Measurements from ENCODE around the gene CCL2.

The CCL2 gene

DNA sequence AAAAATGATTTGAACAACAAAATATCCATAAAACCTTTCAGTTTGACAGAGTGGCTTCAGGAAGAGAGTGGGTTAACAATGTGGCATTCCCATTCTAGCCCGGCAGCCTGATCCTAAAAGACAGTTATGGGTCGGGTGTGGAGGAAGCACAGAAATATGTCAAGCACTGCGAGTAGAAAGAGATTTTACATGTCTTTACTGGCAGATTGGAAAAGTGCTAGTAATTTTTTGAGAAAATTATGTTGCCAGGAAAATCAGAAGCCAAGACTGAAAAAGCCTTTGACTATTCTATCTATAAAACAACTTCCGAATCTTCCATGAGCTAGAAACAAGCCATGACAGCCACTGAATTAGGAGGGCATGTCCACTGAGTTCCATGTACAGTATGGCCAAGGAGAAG lies 5.8 kb downstream of the CCL2 start:
- intact Hi-C loops (cut with micrococcal nuclease): loop anchor here (5.0 kb wide), 1 partner anchor 41 kb away; no protein-coding TSS in a partner anchor
- no peaks in the 10 kb centered on the region for H3K36me3 Mint-ChIP-seq (ENCODE audit: low read depth)
- no peak overlapping the region for H3K27ac Mint-ChIP-seq
- peaks cover 38% of the 10 kb centered on the region for H3K27me3 Mint-ChIP-seq
- no peak overlapping the region for H3K4me3 Mint-ChIP-seq
- no peaks in the 10 kb centered on the region for H3K9me3 Mint-ChIP-seq
- peaks cover 57% of the 10 kb centered on the region for H3K4me1 Mint-ChIP-seq (ENCODE audit: low read depth)

GRCh38 chr17:34261568-34262337 lies 6.7 kb downstream of the CCL2 start:
- intact Hi-C loops (cut with micrococcal nuclease): loop anchor here (5.0 kb wide), 1 partner anchor 41 kb away; no protein-coding TSS in a partner anchor
- Mint-ChIP-seq H3K4me1 (ENCODE audit: low read depth) (peaks cover 57% of the 10 kb centered on the region), H3K9me3 (no peaks in the 10 kb centered on the region), H3K27me3 (peaks cover 30% of the 10 kb centered on the region), H3K4me3 (no peak overlapping the region), H3K27ac (no peak overlapping the region), H3K36me3 (ENCODE audit: low read depth) (no peaks in the 10 kb centered on the region)

GRCh38 chr17:34265711-34266110 lies 10.6 kb downstream of the CCL2 start:
- H3K4me1 Mint-ChIP-seq (ENCODE audit: low read depth): peaks cover 51% of the 10 kb centered on the region
- no peaks in the 10 kb centered on the region for H3K36me3 Mint-ChIP-seq (ENCODE audit: low read depth)
- H3K27ac Mint-ChIP-seq: peak overlapping the region; percentile 82
- no peaks in the 10 kb centered on the region for H3K9me3 Mint-ChIP-seq
- peak overlapping the region; percentile 14 for H3K4me3 Mint-ChIP-seq
- intact Hi-C loops (cut with micrococcal nuclease): no loop called here
- peaks cover 23% of the 10 kb centered on the region for H3K27me3 Mint-ChIP-seq

DNA sequence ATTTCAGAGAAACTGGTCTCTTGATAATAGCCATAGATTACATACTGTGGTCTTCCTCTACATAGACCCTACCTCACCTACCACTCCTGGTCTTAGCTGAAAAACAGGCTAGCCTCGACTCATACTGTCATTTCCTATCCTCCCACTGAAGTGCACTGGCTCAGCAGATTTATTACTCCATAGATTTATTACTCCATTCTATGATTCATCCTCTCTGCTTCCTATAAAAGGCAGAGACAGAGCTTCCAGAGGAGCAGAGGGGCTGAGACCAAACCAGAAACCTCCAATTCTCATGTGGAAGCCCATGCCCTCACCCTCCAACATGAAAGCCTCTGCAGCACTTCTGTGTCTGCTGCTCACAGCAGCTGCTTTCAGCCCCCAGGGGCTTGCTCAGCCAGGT lies 14.9 kb downstream of the CCL2 start, which contains the start of gene CCL7:
Gene CCL7, plus strand, starts transcription at position 253 of the 400 bp plus-strand sequence. Its CDS starts 70 bp downstream, at position 323.
- H3K36me3 Mint-ChIP-seq (ENCODE audit: low read depth): no peaks in the 10 kb centered on the region
- peaks cover 34% of the 10 kb centered on the region for H3K4me1 Mint-ChIP-seq (ENCODE audit: low read depth)
- H3K9me3 Mint-ChIP-seq: no peaks in the 10 kb centered on the region
- intact Hi-C loops (cut with micrococcal nuclease): no loop called here
- H3K27ac Mint-ChIP-seq: no peak within 1 kb of the TSS
- H3K27me3 Mint-ChIP-seq: peaks cover 38% of the 10 kb centered on the region
- H3K4me3 Mint-ChIP-seq: no peak within 1 kb of the TSS

GRCh38 chr17:34275881-34276280 lies 20.8 kb downstream of the CCL2 start:
- Mint-ChIP-seq H3K27ac (no peak overlapping the region), H3K4me1 (ENCODE audit: low read depth) (peaks cover 8% of the 10 kb centered on the region), H3K9me3 (no peaks in the 10 kb centered on the region), H3K27me3 (peaks cover 47% of the 10 kb centered on the region), H3K36me3 (ENCODE audit: low read depth) (no peaks in the 10 kb centered on the region), H3K4me3 (no peak overlapping the region)
- intact Hi-C loops (cut with micrococcal nuclease): no loop called here

DNA sequence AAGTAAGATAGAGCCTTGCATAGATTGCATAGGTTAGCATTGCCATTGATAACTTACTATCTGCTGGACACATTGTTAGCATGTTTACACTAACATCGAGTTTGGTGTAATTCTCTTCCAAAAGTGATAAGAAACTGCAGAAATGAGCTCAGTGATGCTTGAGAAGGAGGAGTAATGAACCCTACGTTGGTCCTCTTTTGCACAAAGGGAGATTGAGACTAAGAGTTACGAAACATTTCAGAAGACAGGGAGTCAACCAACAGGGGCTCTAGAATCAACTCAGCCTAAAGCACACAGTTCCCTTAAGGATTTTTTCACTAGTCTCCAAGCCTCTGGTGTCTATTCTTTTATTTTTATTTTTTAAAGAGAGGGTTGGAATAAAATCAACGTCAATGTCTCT lies 21.7 kb downstream of the CCL2 start:
- intact Hi-C loops (cut with micrococcal nuclease): no loop called here
- Mint-ChIP-seq H3K4me1 (ENCODE audit: low read depth) (peaks cover 8% of the 10 kb centered on the region), H3K36me3 (ENCODE audit: low read depth) (no peaks in the 10 kb centered on the region), H3K27ac (no peak overlapping the region), H3K9me3 (no peaks in the 10 kb centered on the region), H3K4me3 (no peak overlapping the region), H3K27me3 (peaks cover 49% of the 10 kb centered on the region)

GRCh38 chr17:34283571-34283970 lies 28.5 kb downstream of the CCL2 start:
- Mint-ChIP-seq H3K27me3 (peaks cover 67% of the 10 kb centered on the region), H3K36me3 (ENCODE audit: low read depth) (no peaks in the 10 kb centered on the region), H3K4me3 (no peak overlapping the region), H3K9me3 (no peaks in the 10 kb centered on the region), H3K27ac (no peak overlapping the region), H3K4me1 (ENCODE audit: low read depth) (peaks cover 8% of the 10 kb centered on the region)
- intact Hi-C loops (cut with micrococcal nuclease): no loop called here

DNA sequence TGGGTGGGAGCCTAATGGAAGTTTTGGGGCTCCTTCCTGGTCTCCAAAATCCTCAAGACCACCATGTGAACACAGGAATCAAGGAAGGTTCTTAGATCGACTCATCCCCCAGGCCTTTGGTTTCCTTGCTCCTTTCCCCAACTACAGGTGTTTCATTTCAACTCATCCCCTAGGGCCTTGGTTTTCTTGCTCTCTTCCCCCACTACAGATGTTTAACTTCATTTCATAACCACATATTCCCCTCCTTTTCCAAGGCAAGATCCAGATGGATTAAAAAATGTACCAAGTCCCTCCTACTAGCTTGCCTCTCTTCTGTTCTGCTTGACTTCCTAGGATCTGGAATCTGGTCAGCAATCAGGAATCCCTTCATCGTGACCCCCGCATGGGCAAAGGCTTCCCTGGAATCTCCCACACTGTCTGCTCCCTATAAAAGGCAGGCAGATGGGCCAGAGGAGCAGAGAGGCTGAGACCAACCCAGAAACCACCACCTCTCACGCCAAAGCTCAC lies 30.3 kb downstream of the CCL2 start, which contains the start of gene CCL11:
Gene CCL11, plus strand, starts transcription at position 457 of the 507 bp plus-strand sequence. CDS start 67 bp downstream, outside the sequence.
- Mint-ChIP-seq H3K27me3 (peaks cover 74% of the 10 kb centered on the region), H3K27ac (peak within 1 kb of the TSS; percentile 37), H3K9me3 (no peaks in the 10 kb centered on the region), H3K4me3 (no peak within 1 kb of the TSS), H3K36me3 (ENCODE audit: low read depth) (no peaks in the 10 kb centered on the region), H3K4me1 (ENCODE audit: low read depth) (peaks cover 8% of the 10 kb centered on the region)
- intact Hi-C loops (cut with micrococcal nuclease): no loop called here

DNA sequence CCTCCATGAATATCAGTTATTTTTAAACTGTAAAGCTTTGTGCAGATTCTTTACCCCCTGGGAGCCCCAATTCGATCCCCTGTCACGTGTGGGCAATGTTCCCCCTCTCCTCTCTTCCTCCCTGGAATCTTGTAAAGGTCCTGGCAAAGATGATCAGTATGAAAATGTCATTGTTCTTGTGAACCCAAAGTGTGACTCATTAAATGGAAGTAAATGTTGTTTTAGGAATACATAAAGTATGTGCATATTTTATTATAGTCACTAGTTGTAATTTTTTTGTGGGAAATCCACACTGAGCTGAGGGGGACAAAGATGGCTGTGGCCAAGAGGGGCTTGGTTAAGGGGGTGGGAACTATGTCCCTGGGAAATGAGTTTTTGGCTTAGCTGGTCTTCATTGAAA lies 32.8 kb downstream of the CCL2 start:
- no peak overlapping the region for H3K4me3 Mint-ChIP-seq
- no peaks in the 10 kb centered on the region for H3K36me3 Mint-ChIP-seq (ENCODE audit: low read depth)
- intact Hi-C loops (cut with micrococcal nuclease): no loop called here
- H3K4me1 Mint-ChIP-seq (ENCODE audit: low read depth): peaks cover 8% of the 10 kb centered on the region
- H3K27me3 Mint-ChIP-seq: peaks cover 57% of the 10 kb centered on the region
- no peaks in the 10 kb centered on the region for H3K9me3 Mint-ChIP-seq
- no peak overlapping the region for H3K27ac Mint-ChIP-seq

DNA sequence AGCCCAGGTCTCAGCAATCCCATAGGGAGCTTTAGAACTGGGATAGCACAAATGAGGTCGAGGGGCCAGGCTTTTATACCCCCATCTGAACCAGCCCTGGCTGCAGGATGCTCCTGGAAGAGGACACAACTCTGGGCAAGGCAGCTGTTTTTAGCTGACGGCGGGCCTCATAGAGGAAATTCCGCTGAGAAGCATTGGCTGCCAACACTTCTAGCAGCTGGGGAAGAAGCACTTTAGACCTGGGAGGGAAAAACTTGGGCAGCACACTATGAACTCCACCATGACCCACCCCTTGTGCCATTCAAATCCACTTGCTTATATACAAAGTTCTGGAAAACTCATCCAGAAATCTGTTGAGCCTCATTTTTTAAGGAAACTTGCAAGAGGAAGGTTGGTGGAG lies 35.5 kb downstream of the CCL2 start:
- H3K4me3 Mint-ChIP-seq: no peak overlapping the region
- intact Hi-C loops (cut with micrococcal nuclease): no loop called here
- H3K27me3 Mint-ChIP-seq: peaks cover 51% of the 10 kb centered on the region
- no peaks in the 10 kb centered on the region for H3K9me3 Mint-ChIP-seq
- H3K27ac Mint-ChIP-seq: no peak overlapping the region
- peaks cover 6% of the 10 kb centered on the region for H3K4me1 Mint-ChIP-seq (ENCODE audit: low read depth)
- H3K36me3 Mint-ChIP-seq (ENCODE audit: low read depth): no peaks in the 10 kb centered on the region

- intact Hi-C loops (cut with micrococcal nuclease): no loop called here
- Mint-ChIP-seq H3K4me1 (ENCODE audit: low read depth) (no peaks in the 10 kb centered on the region), H3K27ac (no peak overlapping the region), H3K4me3 (no peak overlapping the region), H3K27me3 (peaks cover 43% of the 10 kb centered on the region), H3K9me3 (no peaks in the 10 kb centered on the region), H3K36me3 (ENCODE audit: low read depth) (no peaks in the 10 kb centered on the region)
These were observed 36.8 kb downstream of the CCL2 start for GRCh38 chr17:34291721-34292348.

- intact Hi-C loops (cut with micrococcal nuclease): no loop called here
- H3K4me3 Mint-ChIP-seq: no peak overlapping the region
These were observed 43.9 kb downstream of the CCL2 start for GRCh38 chr17:34299027-34299426.

DNA sequence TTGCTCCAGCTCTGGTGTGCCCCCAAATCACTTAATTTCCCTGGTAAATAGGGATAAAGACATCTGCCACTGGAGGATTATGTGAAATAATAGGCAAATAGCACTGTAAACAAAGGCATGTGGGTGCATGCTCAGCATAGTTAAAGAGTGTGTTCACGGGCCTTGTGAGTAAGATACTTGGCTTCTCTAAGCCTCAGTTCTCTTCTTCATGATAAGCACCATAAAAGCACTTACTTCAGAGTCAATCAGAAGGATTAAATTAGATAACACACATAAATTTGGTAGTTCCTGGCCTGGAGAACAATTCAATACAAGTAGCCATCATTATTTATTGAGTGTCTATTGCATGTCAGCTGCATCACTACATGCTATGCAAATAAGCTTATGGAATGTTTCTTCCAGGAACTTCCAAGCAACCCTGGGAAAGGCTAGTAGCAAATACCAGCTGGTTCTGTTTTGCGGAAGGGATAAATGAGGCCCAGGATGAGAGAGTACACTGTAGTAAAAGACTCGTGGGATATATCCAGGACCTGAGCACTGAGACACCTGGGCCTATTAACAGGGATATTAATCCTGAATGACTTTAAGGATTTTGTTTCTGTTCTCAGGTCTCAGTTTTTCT lies 45.0 kb downstream of the CCL2 start:
- Mint-ChIP-seq H3K4me1 (ENCODE audit: low read depth) (peaks cover 69% of the 10 kb centered on the region), H3K4me3 (no peak overlapping the region), H3K36me3 (ENCODE audit: low read depth) (no peaks in the 10 kb centered on the region), H3K9me3 (no peaks in the 10 kb centered on the region), H3K27ac (peak overlapping the region; percentile 25), H3K27me3 (peaks cover 19% of the 10 kb centered on the region)
- intact Hi-C loops (cut with micrococcal nuclease): loop anchor here (5.0 kb wide), 1 partner anchor 38 kb away; no protein-coding TSS in a partner anchor

More at GRCh38 chr17:34299027-34299426, 43.9 kb downstream of the CCL2 start:
- no peaks in the 10 kb centered on the region for H3K9me3 Mint-ChIP-seq
- H3K4me1 Mint-ChIP-seq (ENCODE audit: low read depth): peaks cover 60% of the 10 kb centered on the region
- H3K27me3 Mint-ChIP-seq: peaks cover 10% of the 10 kb centered on the region
- no peaks in the 10 kb centered on the region for H3K36me3 Mint-ChIP-seq (ENCODE audit: low read depth)
- no peak overlapping the region for H3K27ac Mint-ChIP-seq

Data from dendritic cell treated with granulocyte-macrophage colony-stimulating factor and Interleukin-4, amounts not matched to agents 40 ng/mL and 50 ng/mL, for 4 days (primary cell).